Activated T-cell treated with anti-CD3 and anti-CD28 coated beads, Interleukin-2, amount 50 U/mL, for 4 hours (primary cell): Measurements from ENCODE around the gene NUDC. TPM values are rescaled to one million over a fixed set of nuclear protein-coding genes. Genes with fewer than 3 reads are reported as not detected.

Source experiments
- ATAC-seq, 2 donors: fragments of 200-7000 bp; cut with Tn5 transposase; one replicate each; pipeline ENCODE4 v1.10.0; 2021
- DNase-seq: peaks from one replicate; pipeline ENCODE4 v3.0.0-alpha.2; 2020
- H3K27me3 Mint-ChIP-seq: one replicate; pipeline ENCODE4 v1.8.0; 2021; ENCODE audit warnings: low read depth, mixed read lengths
- H3K36me3 Mint-ChIP-seq: one replicate; pipeline ENCODE4 v1.8.0; 2022; ENCODE audit warnings: mixed read lengths; ENCODE audit not compliant: insufficient read depth
- H3K4me1 Mint-ChIP-seq: one replicate; pipeline ENCODE4 v1.8.0; 2021; ENCODE audit warnings: low read depth, mixed read lengths
- H3K4me3 Mint-ChIP-seq: one replicate; pipeline ENCODE4 v1.8.0; 2021; ENCODE audit warnings: mild to moderate bottlenecking, moderate library complexity, mixed read lengths
- H3K9me3 Mint-ChIP-seq: one replicate; pipeline ENCODE4 v1.8.0; 2021; ENCODE audit warnings: mixed read lengths
- total RNA-seq, 3 donors: library from RNA; stranded (reverse); gene quantifications; one replicate each; pipeline ENCODE4 v1.2.1, GENCODE V29; 2021

NUDC gene
- total RNA-seq, 3 donors from 2014 or later, result 182 to 204 (median 186) TPM

GRCh38 chr1:26900001-26900814 is 21.3 kb upstream of the NUDC start, which contains the start of gene GPATCH3:
GPATCH3 (minus strand) TSS chr1:26900467; CDS start chr1:26900442, 25 bp downstream.
- peak; percentile 87 for DNase-seq
- H3K4me3 Mint-ChIP-seq, result peak within 1 kb of the TSS; percentile 89
- H3K9me3 Mint-ChIP-seq, result no peaks in the 10 kb centered on the region
- peaks cover 21% of the 10 kb centered on the region for H3K4me1 Mint-ChIP-seq
- H3K36me3 Mint-ChIP-seq, result peaks cover 7% of the 10 kb centered on the region
- peak; percentile 95 for ATAC-seq
- H3K27me3 Mint-ChIP-seq, result no peaks in the 10 kb centered on the region

DNA sequence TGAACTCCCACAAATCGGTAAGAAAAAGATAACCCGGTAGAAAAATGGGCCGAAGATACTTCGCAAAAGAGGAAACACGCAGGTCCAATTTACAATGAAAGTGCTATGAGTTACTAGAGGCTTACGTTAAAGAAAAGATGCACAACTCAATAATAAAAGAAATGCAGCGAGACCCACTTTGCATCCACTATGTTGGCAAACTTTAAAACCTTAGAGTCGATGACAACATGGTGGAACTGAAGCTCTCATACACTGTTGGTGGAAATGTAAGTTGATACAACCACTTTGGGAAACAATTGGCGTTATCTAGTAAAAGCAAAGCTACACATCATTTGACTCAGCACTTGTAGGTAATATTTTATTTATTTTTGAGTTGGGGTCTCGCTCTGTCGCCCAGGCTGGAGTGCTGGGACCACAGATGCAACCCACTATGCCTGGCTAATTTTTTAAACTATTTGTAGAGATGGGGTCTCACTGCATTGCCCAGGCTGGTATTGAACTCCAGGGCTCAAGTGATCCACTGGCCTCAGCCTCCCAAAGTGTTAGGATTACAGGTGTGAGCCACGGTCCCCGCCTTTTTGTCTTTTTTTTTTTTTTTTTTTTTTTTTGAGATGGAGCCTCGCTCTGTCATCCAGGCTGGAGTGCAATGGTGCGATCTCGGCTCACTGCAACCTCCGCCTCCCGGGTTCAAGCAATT is 20.6 kb upstream of the NUDC start:
- no peaks in the 10 kb centered on the region for H3K27me3 Mint-ChIP-seq
- DNase-seq (no peak), ATAC-seq (no peak)
- H3K9me3 Mint-ChIP-seq, result no peaks in the 10 kb centered on the region
- peaks cover 21% of the 10 kb centered on the region for H3K4me1 Mint-ChIP-seq
- peak overlapping the region; percentile 89 for H3K4me3 Mint-ChIP-seq
- peaks cover 7% of the 10 kb centered on the region for H3K36me3 Mint-ChIP-seq

- Mint-ChIP-seq H3K27me3 (peaks cover 2% of the 10 kb centered on the region), H3K4me3 (no peak overlapping the region), H3K36me3 (no peaks in the 10 kb centered on the region), H3K9me3 (no peaks in the 10 kb centered on the region), H3K4me1 (no peaks in the 10 kb centered on the region)
- DNase-seq (no peak), ATAC-seq (no peak)
Measured at GRCh38 chr1:26907071-26907917, 14.2 kb upstream of the NUDC start.

DNA sequence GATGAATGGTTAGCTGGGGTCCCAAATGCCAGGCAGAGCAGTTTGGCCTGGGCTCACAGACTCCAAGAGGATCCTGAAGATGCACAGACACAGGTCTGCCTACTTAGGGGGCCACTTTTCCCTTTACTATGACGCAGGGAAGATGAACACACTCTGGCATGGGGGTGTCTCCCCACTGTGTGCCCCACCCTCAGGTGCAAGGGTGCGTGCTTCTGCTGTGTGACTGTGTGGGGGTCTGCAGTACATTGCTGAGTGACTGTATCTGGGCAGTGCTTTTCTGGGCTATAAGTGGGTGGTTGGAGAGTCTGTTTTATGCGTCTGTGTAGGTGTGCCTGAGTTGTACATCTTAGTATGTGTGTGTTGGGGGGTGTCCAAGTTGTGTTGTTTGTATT is 11.6 kb upstream of the NUDC start:
- H3K36me3 Mint-ChIP-seq, result no peaks in the 10 kb centered on the region
- ATAC-seq (no peak), DNase-seq (no peak)
- no peaks in the 10 kb centered on the region for H3K4me1 Mint-ChIP-seq
- H3K27me3 Mint-ChIP-seq, result peaks cover 2% of the 10 kb centered on the region
- H3K9me3 Mint-ChIP-seq, result no peaks in the 10 kb centered on the region
- no peak overlapping the region for H3K4me3 Mint-ChIP-seq

GRCh38 chr1:26910343-26911160 is 11.0 kb upstream of the NUDC start:
- no peak for DNase-seq
- Mint-ChIP-seq H3K9me3 (no peaks in the 10 kb centered on the region), H3K4me1 (no peaks in the 10 kb centered on the region), H3K4me3 (no peak overlapping the region), H3K36me3 (no peaks in the 10 kb centered on the region), H3K27me3 (peaks cover 2% of the 10 kb centered on the region)
- no peak for ATAC-seq

- Mint-ChIP-seq H3K4me3 (no peak overlapping the region), H3K27me3 (peaks cover 2% of the 10 kb centered on the region), H3K9me3 (no peaks in the 10 kb centered on the region), H3K36me3 (no peaks in the 10 kb centered on the region), H3K4me1 (no peaks in the 10 kb centered on the region)
- DNase-seq (no peak), ATAC-seq (no peak)
Measured at GRCh38 chr1:26911399-26912146, 10.0 kb upstream of the NUDC start.

GRCh38 chr1:26912147-26912490 is 9.4 kb upstream of the NUDC start:
- DNase-seq (no peak), ATAC-seq (no peak)
- Mint-ChIP-seq H3K4me1 (no peaks in the 10 kb centered on the region), H3K36me3 (no peaks in the 10 kb centered on the region), H3K27me3 (peaks cover 2% of the 10 kb centered on the region), H3K4me3 (no peak overlapping the region), H3K9me3 (no peaks in the 10 kb centered on the region)

DNA sequence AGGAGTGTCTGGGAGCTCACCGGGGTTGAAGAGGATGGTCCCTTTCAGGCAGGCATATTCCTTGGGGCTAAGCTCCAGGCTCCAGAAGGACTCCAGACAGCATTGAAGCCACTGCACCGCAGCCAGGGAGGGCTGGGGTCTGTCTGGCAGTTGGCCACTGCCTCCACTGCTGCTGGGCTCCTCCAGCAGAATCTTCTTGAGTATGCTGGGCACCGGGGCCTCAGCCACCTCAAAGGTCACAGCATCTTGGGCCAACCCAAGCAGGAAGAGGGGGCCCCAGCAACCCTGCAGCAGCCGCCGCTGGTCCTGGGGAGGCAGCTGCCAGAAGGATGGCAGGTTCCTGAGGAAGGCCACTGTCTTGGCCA is 8.2 kb upstream of the NUDC start:
- no peaks in the 10 kb centered on the region for H3K9me3 Mint-ChIP-seq
- DNase-seq, result no peak
- no peak for ATAC-seq
- H3K36me3 Mint-ChIP-seq, result no peaks in the 10 kb centered on the region
- H3K27me3 Mint-ChIP-seq, result peaks cover 2% of the 10 kb centered on the region
- no peaks in the 10 kb centered on the region for H3K4me1 Mint-ChIP-seq
- no peak overlapping the region for H3K4me3 Mint-ChIP-seq

- peaks cover 2% of the 10 kb centered on the region for H3K27me3 Mint-ChIP-seq
- ATAC-seq (no peak), DNase-seq (no peak)
- H3K9me3 Mint-ChIP-seq, result no peaks in the 10 kb centered on the region
- no peaks in the 10 kb centered on the region for H3K36me3 Mint-ChIP-seq
- H3K4me3 Mint-ChIP-seq, result no peak within 1 kb of the TSS
- H3K4me1 Mint-ChIP-seq, result no peaks in the 10 kb centered on the region
Measured at GRCh38 chr1:26913754-26914619, 7.6 kb upstream of the NUDC start, which contains the start of gene NR0B2. NR0B2 (minus strand) TSS chr1:26913975; CDS start chr1:26913940, 35 bp downstream.

- peaks cover 4% of the 10 kb centered on the region for H3K4me1 Mint-ChIP-seq
- no peaks in the 10 kb centered on the region for H3K9me3 Mint-ChIP-seq
- DNase-seq (no peak), ATAC-seq (no peak)
- H3K4me3 Mint-ChIP-seq, result no peak overlapping the region
- no peaks in the 10 kb centered on the region for H3K36me3 Mint-ChIP-seq
- no peaks in the 10 kb centered on the region for H3K27me3 Mint-ChIP-seq
Measured at GRCh38 chr1:26915204-26915842, 6.2 kb upstream of the NUDC start.

DNA sequence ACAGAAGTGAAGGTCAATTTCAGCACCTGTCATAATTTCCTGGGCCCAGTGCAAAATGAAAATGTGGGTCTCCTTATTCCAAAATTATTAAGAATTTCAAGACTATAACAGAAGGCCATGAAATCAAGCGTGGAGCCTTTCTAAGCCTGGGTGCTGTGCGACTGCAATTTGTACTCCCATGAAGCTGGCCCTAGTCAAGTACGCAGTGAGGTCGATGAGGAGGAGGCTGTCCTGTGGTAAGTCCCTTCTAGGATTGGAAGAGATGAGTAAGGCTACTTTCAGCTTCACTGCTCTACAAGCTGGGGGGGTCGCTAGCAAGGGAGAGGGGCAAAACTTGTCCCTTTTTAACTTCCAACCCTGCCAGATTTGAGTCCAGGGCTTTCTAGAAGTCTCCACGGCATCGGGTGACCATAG is 410 bp upstream of the NUDC start:
- H3K36me3 Mint-ChIP-seq, result peaks cover 15% of the 10 kb centered on the region
- H3K27me3 Mint-ChIP-seq, result no peaks in the 10 kb centered on the region
- no peaks in the 10 kb centered on the region for H3K9me3 Mint-ChIP-seq
- H3K4me3 Mint-ChIP-seq, result peak overlapping the region; percentile 94
- peaks cover 38% of the 10 kb centered on the region for H3K4me1 Mint-ChIP-seq
- DNase-seq (no peak), ATAC-seq (peak; percentile 68 to 71)

DNA sequence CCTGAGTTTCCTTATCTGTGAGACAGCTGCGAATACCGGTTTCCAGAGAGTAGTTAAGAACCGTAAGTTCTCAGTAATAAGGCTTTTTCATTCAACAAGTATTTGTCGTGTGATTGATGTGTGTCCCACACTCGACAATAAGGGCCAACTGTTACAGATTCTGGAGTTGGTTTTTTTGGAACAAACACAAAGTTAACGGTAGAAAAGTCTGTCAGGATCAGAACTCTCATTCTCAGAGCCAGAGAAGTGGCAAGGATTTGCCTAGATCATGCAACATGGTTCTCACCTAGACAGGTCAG is 837 bp downstream of the NUDC start:
- Mint-ChIP-seq H3K9me3 (no peaks in the 10 kb centered on the region), H3K4me1 (peaks cover 44% of the 10 kb centered on the region), H3K4me3 (peak overlapping the region; percentile 94), H3K27me3 (no peaks in the 10 kb centered on the region), H3K36me3 (peaks cover 24% of the 10 kb centered on the region)
- ATAC-seq, result no peak
- no peak for DNase-seq
